T-helper 2 cell treated with Interferon-gamma antibody and Interleukin-4, amounts not matched to agents 5 μg/mL and 100 μg/mL, for 36 hours (primary cell): Measurements from ENCODE around the gene SCN4A.
"Not testable (repeated sequence)": the region's sequence is repeated elsewhere in the genome, so short reads cannot be mapped to it uniquely, and the experiment has no call there.

ENCODE experiments used
- DNase-seq: peaks from one replicate; pipeline ENCODE4 v3.0.0; 2021; ENCODE audit warnings: low spot score
- H3K27ac Mint-ChIP-seq: one replicate; pipeline ENCODE4 v1.8.0; 2021; ENCODE audit warnings: mild to moderate bottlenecking, mixed read lengths
- H3K27me3 Mint-ChIP-seq: one replicate; pipeline ENCODE4 v1.8.0; 2021; ENCODE audit warnings: low read depth, mixed read lengths
- H3K36me3 Mint-ChIP-seq: one replicate; pipeline ENCODE4 v1.8.0; 2021; ENCODE audit warnings: low read depth, mixed read lengths
- H3K4me1 Mint-ChIP-seq: one replicate; pipeline ENCODE4 v1.8.0; 2021; ENCODE audit warnings: low read depth, mixed read lengths
- H3K4me3 Mint-ChIP-seq: one replicate; pipeline ENCODE4 v1.8.0; 2022; ENCODE audit warnings: mild to moderate bottlenecking, moderate library complexity, mixed read lengths
- H3K9me3 Mint-ChIP-seq: one replicate; pipeline ENCODE4 v1.8.0; 2021; ENCODE audit warnings: mixed read lengths

The SCN4A gene

GRCh38 chr17:63984651-63985386 lies 12.1 kb upstream of the SCN4A start:
- peaks cover 10% of the 10 kb centered on the region for H3K9me3 Mint-ChIP-seq

GRCh38 chr17:63984236-63984635 lies 11.5 kb upstream of the SCN4A start:
- H3K4me3 Mint-ChIP-seq, result no peak overlapping the region
- peaks cover 10% of the 10 kb centered on the region for H3K9me3 Mint-ChIP-seq
- H3K4me1 Mint-ChIP-seq, result peaks cover 12% of the 10 kb centered on the region
- H3K27ac Mint-ChIP-seq, result no peak overlapping the region
- no peak for DNase-seq
- no peaks in the 10 kb centered on the region for H3K27me3 Mint-ChIP-seq
- peaks cover 1% of the 10 kb centered on the region for H3K36me3 Mint-ChIP-seq

More at GRCh38 chr17:63984651-63985386, 12.1 kb upstream of the SCN4A start:
- peak; percentile 70 for DNase-seq
- H3K36me3 Mint-ChIP-seq, result peaks cover 1% of the 10 kb centered on the region
- H3K4me1 Mint-ChIP-seq, result peaks cover 12% of the 10 kb centered on the region
- H3K4me3 Mint-ChIP-seq, result no peak overlapping the region
- H3K27me3 Mint-ChIP-seq, result no peaks in the 10 kb centered on the region
- H3K27ac Mint-ChIP-seq, result peak overlapping the region; percentile 72

GRCh38 chr17:63983320-63983719 lies 10.6 kb upstream of the SCN4A start:
- Mint-ChIP-seq H3K4me1 (peaks cover 12% of the 10 kb centered on the region), H3K27me3 (no peaks in the 10 kb centered on the region), H3K27ac (no peak overlapping the region), H3K4me3 (no peak overlapping the region), H3K36me3 (peaks cover 1% of the 10 kb centered on the region), H3K9me3 (peaks cover 10% of the 10 kb centered on the region)
- no peak for DNase-seq

- H3K4me3 Mint-ChIP-seq, H3K27ac Mint-ChIP-seq, DNase-seq, H3K27me3 Mint-ChIP-seq, H3K36me3 Mint-ChIP-seq: not testable (repeated sequence)
- Mint-ChIP-seq H3K4me1 (peaks cover 12% of the 10 kb centered on the region), H3K9me3 (peaks cover 10% of the 10 kb centered on the region)
These were observed 9.9 kb upstream of the SCN4A start for GRCh38 chr17:63982641-63983040.

- H3K27me3 Mint-ChIP-seq, result peaks cover 3% of the 10 kb centered on the region
- H3K27ac Mint-ChIP-seq, result no peak overlapping the region
- DNase-seq, result no peak
- peaks cover 10% of the 10 kb centered on the region for H3K9me3 Mint-ChIP-seq
- H3K4me3 Mint-ChIP-seq, result no peak overlapping the region
- peaks cover 4% of the 10 kb centered on the region for H3K4me1 Mint-ChIP-seq
- H3K36me3 Mint-ChIP-seq, result peaks cover 1% of the 10 kb centered on the region
These were observed 5.8 kb upstream of the SCN4A start for GRCh38 chr17:63978272-63979200.

- Mint-ChIP-seq H3K4me3 (no peak overlapping the region), H3K9me3 (no peaks in the 10 kb centered on the region), H3K4me1 (peaks cover 4% of the 10 kb centered on the region), H3K36me3 (peaks cover under 1% of the 10 kb centered on the region), H3K27me3 (peaks cover 3% of the 10 kb centered on the region), H3K27ac (no peak overlapping the region)
- no peak for DNase-seq
These were observed 4.0 kb upstream of the SCN4A start for GRCh38 chr17:63976702-63977101.

- H3K27me3 Mint-ChIP-seq, result peaks cover 3% of the 10 kb centered on the region
- peak overlapping the region; percentile 1 for H3K27ac Mint-ChIP-seq
- no peak for DNase-seq
- peaks cover 4% of the 10 kb centered on the region for H3K4me1 Mint-ChIP-seq
- H3K4me3 Mint-ChIP-seq, result no peak overlapping the region
- H3K36me3 Mint-ChIP-seq, result no peaks in the 10 kb centered on the region
- H3K9me3 Mint-ChIP-seq, result no peaks in the 10 kb centered on the region
These were observed 2.9 kb upstream of the SCN4A start for GRCh38 chr17:63975541-63976092.

GRCh38 chr17:63974594-63975192 lies 2.0 kb upstream of the SCN4A start:
- no peak for DNase-seq
- peaks cover 3% of the 10 kb centered on the region for H3K27me3 Mint-ChIP-seq
- no peak overlapping the region for H3K4me3 Mint-ChIP-seq
- peaks cover 4% of the 10 kb centered on the region for H3K4me1 Mint-ChIP-seq
- no peak overlapping the region for H3K27ac Mint-ChIP-seq
- no peaks in the 10 kb centered on the region for H3K36me3 Mint-ChIP-seq
- H3K9me3 Mint-ChIP-seq, result no peaks in the 10 kb centered on the region

GRCh38 chr17:63973930-63974593 lies 1.3 kb upstream of the SCN4A start:
- no peak overlapping the region for H3K4me3 Mint-ChIP-seq
- H3K4me1 Mint-ChIP-seq, result peaks cover 4% of the 10 kb centered on the region
- DNase-seq, result no peak
- no peaks in the 10 kb centered on the region for H3K9me3 Mint-ChIP-seq
- H3K27ac Mint-ChIP-seq, result no peak overlapping the region
- H3K27me3 Mint-ChIP-seq, result peaks cover 3% of the 10 kb centered on the region
- H3K36me3 Mint-ChIP-seq, result no peaks in the 10 kb centered on the region

- Mint-ChIP-seq H3K36me3 (no peaks in the 10 kb centered on the region), H3K9me3 (no peaks in the 10 kb centered on the region), H3K4me3 (no peak overlapping the region), H3K27ac (no peak overlapping the region), H3K4me1 (peaks cover 4% of the 10 kb centered on the region), H3K27me3 (peaks cover 3% of the 10 kb centered on the region)
- no peak for DNase-seq
These were observed 529 bp upstream of the SCN4A start for GRCh38 chr17:63973247-63973646.

- no peak overlapping the region for H3K4me3 Mint-ChIP-seq
- H3K9me3 Mint-ChIP-seq, result no peaks in the 10 kb centered on the region
- H3K4me1 Mint-ChIP-seq, result peaks cover 4% of the 10 kb centered on the region
- DNase-seq, result no peak
- no peaks in the 10 kb centered on the region for H3K27me3 Mint-ChIP-seq
- H3K27ac Mint-ChIP-seq, result no peak overlapping the region
- H3K36me3 Mint-ChIP-seq, result no peaks in the 10 kb centered on the region
These were observed 3.4 kb downstream of the SCN4A start for GRCh38 chr17:63969278-63969677.

- no peak for DNase-seq
- H3K9me3 Mint-ChIP-seq, result no peaks in the 10 kb centered on the region
These were observed 4.8 kb downstream of the SCN4A start for GRCh38 chr17:63967953-63968352.

GRCh38 chr17:63966646-63967264 lies 6.0 kb downstream of the SCN4A start:
- peaks cover 4% of the 10 kb centered on the region for H3K4me1 Mint-ChIP-seq
- no peaks in the 10 kb centered on the region for H3K36me3 Mint-ChIP-seq
- H3K4me3 Mint-ChIP-seq, result no peak overlapping the region
- peak; percentile 55 for DNase-seq
- no peak overlapping the region for H3K27ac Mint-ChIP-seq
- H3K27me3 Mint-ChIP-seq, result no peaks in the 10 kb centered on the region
- H3K9me3 Mint-ChIP-seq, result no peaks in the 10 kb centered on the region

More at GRCh38 chr17:63967953-63968352, 4.8 kb downstream of the SCN4A start:
- no peak overlapping the region for H3K4me3 Mint-ChIP-seq
- peaks cover 4% of the 10 kb centered on the region for H3K4me1 Mint-ChIP-seq
- H3K27ac Mint-ChIP-seq, result no peak overlapping the region
- H3K27me3 Mint-ChIP-seq, result no peaks in the 10 kb centered on the region
- H3K36me3 Mint-ChIP-seq, result no peaks in the 10 kb centered on the region
